GM21367 (cell line): Measurements from ENCODE around the gene LRPAP1.
"Not testable (repeated sequence)": the region's sequence is repeated elsewhere in the genome, so short reads cannot be mapped to it uniquely, and the experiment has no call there.

Source experiments
- ATAC-seq: cut with Tn5 transposase; IDR thresholded peaks from one replicate; pipeline ENCODE4 v1.9.1; 2021; ENCODE audit not compliant: unreplicated experiment

The LRPAP1 gene

DNA sequence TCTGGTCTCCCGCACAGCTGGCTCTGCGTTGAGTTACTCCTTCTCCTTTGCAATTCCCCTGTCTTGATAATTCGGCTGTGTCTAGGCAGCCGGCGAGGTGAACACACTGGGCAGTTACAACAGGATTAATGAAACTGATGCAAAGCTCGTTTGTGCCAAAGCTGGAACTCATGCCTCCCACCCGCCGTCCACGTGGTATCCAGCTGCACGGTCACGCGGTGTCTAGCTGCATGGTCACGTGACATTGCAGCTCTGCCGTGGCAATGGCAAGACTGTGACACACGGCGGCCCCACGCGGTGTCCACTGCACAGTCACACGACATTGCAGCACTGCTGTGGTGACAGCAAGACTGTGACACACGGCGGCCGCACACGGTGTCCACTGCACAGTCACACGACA lies 31.2 kb upstream of the LRPAP1 start:
- no peak for ATAC-seq

DNA sequence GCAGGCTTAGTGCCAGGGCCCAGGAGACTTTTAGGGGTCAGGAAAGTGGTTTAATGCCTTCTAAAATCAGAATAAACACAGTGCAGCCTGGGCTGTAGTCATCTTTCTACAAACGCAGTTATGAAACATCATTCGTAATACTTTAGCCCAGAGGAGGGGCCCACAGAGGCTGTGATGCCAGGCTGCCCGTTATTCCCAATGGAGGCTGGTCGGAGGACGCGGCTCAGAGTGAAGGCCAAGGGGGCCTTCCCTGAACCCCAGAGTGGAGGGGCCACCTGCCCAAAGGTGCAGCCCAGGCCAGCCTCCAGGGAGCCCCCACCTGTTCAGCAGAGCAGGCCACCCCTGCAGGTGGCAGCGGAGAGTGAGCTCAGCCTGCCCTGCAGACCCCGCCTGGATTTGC lies 29.9 kb upstream of the LRPAP1 start:
- not testable (repeated sequence) for ATAC-seq

DNA sequence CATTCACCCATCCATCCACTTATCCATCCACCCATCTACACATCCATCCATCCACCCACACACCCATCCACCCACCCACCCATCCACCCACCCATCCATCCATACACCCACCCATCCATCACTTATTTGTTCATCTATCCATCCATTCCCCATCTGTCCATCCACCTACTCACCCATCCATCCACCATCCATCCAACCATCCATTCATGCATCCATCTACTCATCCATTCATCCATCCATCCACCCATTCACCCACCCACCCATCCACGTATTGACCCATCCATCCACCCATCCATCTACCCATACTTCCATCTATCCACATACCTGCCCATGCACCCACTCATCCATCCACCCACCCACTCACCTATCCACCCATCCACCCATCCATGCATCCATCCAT lies 28.2 kb upstream of the LRPAP1 start:
- ATAC-seq, result not testable (repeated sequence)

DNA sequence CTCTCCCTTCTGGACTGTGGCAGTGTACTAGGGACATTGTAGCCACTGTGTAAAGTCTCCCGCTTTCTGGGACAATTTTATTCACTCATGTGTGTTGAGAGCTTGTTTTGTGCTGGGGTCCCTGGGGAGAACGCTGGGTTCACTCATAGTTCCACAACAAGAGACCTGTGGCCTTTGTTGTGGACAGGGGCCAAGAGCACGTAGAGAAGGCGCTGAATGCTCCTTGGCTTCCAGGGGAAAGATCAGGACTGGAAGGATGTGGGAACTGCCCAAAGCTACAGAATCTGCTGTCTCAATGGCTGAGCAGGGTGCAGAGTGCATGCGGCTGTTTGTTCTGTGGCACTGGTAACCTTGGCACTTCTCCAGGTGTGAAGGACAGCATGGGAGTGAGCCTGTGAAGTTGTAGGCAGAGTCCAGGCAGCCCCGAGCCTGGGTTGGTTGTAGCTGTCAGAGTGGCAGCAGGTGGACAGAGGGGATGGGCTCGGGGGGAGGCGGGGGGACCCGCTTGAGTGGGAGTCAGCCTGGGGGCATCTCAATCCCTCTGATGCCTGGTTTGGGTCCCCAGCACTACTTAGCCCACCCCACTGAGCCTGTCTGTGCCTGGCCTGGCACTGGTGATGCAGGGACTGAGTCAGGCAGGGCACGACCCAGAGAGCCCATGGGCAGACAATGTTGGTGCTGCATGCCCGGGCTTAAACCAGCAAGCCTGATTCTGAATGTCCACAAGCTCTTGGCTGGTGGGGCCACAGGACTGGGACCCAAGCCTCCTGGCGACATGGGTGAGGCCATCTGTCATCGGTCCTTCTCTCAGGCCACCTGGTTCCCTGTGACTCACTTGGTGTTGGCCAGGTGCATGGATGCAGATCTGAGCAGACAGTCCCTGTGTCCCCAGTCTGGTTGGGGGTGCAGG lies 27.4 kb upstream of the LRPAP1 start:
- ATAC-seq, result not testable (repeated sequence)

DNA sequence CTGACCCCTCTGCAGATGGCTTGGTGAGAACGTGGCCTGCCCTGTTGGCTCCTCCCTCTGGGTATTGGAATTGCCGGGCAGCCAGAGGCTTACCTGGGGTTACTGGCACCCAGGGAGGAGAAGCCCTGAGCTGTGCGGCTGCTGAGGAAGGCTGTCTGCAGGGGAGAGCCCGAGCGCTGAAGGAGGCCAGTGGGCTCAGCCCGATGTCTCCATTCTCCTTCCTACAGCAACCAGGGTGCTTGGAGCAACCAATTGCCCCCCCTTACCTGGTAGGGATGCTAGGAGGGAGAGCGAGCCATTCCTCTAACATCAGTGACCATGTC lies 26.3 kb upstream of the LRPAP1 start:
- ATAC-seq, result not testable (repeated sequence)

DNA sequence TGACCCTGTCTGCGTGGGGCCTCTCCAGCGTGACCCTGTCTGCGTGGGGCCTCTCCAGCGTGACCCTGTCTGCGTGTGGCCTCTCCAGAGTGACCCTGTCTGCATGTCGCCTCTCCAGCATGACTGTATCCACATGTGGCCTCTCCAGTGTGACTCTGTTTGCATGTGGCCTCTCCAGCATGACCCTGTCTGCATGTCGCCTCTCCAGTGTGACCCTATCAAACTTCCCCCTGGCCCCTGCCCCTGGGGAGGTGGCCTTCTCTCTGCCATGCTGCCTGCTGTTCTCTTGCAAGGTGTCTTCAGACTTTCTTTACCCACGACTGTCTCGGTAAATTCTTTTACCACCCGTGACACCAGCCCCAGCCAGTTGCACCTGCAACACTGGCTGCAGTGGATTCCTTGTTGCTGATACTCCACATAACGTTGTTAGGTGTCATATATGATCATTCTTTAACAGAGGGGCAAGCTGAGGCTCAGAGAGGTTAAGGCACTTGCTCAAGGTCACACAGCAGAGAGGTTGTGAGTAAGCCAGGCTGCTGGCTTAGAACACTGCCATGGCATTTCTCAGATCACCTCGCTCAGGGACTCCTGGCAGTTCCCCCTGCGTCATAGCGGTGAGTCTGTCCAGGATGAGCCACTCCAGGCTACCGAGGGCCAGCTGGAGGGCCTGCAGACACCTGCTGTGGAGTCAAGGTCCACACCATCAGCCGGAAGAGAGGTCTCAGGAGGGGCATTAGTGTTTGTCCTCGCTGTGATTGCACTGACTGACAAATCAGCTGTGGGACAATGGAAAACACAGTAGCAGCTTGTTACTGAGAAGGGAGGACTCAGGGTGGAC lies 25.7 kb upstream of the LRPAP1 start:
- ATAC-seq, result not testable (repeated sequence)

DNA sequence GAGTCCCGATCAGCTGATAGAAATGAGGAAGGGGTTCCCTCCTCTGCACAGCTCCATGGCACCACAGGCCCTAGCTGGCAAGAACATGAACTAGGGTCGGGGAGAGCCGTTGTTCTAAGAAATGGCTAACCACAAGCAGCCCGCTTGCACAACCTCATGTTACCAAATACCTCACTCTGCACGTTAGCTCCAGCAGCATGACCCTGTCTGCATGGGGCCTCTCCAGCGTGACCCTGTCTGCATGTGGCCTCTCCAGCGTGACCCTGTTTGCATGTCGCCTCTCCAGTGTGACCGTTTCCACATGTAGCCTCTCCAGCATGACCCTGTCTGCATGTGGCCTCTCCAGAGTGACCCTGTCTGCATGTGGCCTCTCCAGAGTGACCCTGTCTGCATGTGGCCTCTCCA lies 24.9 kb upstream of the LRPAP1 start:
- not testable (repeated sequence) for ATAC-seq

DNA sequence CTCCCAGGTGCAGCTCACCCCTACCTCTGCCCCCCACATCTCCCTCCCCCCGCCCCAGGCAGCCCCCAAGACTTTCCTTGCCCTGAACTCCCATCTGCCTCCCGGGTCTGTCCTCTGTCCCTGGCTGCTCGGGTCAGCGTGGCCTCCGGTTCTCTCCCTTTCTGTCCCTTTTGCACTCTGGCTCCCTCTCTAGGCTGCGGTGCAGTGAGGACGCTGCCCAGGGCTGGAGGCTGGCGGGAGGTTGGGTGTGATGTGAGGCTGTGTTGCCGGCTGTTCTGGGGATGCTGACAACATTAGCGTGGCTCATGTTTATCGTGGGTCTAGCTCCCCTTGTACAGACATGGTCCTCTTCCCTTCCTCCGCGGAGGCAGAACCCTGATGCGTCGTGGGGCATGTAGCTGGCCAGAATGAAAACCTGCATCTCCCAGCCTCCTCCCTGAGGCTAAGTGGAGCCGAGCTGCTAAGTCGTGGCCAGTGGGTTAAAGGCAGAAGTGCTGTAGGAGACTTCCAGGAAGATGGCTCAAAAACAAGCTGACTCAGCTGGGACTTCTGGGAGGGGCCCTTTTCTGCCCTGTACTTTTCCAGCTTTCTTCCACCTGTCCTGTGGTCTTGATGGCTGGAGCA lies 24.1 kb upstream of the LRPAP1 start:
- not testable (repeated sequence) for ATAC-seq

DNA sequence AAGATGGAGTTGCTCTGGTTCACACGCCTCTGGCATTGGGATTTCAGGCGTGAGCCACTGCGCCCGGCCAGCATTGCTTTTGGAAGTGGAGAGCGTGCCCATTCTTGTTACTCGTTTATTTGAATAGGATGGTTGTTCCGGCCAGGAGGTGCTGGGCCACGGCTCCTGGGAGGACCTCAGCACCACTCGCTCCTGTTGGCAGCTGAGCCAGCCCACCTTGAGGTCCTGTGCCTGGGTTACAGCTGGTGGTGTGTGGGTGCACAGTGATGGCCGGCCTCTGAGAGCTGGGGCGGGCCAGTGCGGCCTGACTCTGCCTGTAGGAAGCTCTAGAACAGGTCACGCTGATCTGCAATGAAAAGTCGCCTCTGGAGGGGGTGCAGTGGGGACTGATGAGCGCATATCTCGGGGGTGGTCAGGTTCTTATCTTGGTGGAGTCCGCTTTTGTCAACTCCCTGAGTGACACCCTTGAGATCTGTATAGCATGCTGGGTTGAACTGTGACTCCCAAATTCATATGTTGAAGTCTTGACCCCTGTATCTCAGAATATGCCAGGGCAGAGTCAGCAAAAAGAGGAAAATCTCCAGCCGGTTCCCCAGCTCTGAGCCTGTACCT lies 23.3 kb upstream of the LRPAP1 start:
- ATAC-seq, result not testable (repeated sequence)

DNA sequence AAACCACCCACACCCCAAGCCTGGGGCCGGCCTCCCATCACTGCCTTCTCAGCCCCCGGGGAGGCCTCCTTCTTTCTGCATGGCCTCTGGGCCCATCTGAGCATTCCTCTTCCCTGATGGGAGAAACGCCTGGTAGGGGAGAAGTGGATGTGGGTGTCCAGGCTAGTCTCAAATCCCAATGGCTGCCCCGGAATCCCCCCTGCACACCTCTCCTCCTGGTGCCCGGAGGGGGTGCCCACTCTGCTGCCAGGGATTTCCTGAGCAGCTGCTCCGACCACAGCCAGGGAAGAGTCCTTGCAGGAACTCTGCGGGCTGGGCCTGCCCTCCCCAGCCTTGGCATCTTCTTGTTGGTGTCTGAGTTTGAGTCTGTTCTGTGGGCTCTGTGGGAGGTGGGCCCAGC lies 19.1 kb upstream of the LRPAP1 start:
- not testable (repeated sequence) for ATAC-seq

DNA sequence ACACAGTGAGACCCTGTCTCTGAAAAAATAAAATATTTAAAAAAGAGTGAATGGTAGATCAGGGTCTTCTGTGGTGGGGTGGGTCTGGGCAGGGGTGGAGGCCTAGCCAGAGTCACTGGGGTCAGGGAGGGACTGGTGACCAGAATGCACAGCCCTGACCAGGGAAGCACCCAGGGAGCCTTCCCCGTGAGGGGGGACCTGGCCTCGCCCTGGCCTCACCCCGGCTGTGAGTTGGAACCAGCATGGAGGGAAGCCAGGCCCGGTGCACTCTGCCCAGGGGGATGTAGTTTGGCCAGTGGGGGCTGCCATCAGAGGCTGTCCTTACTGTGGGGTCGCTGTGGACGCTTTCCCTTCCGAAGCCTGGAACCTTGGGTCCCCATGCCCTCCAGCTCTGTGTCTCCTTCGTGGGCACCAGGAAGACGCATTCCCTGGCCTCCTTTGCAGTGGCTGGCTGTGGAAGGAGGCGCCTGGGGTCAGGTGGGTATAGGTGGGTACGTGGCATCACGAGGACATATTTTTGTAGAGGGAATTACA lies 18.6 kb upstream of the LRPAP1 start:
- ATAC-seq, result not testable (repeated sequence)

DNA sequence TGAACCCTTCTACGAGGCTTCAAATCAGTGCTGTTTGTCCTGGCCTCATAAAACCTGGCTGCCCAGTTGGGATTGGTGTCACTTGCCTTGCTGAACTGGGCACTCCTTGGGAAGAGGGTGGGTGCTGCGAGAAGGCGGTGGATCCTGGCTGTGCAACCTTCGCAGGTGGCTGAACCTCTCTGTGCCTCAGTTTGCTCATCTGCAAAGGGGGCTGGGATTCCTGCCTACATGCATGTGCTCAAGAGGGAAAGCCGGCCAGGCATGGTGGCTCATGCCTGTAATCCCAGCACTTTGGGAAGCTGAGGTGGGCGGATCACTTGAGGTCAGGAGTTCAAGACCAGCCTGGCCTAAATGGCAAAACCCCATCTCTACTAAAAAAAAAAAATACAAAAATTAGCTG lies 17.8 kb upstream of the LRPAP1 start:
- ATAC-seq, result not testable (repeated sequence)

DNA sequence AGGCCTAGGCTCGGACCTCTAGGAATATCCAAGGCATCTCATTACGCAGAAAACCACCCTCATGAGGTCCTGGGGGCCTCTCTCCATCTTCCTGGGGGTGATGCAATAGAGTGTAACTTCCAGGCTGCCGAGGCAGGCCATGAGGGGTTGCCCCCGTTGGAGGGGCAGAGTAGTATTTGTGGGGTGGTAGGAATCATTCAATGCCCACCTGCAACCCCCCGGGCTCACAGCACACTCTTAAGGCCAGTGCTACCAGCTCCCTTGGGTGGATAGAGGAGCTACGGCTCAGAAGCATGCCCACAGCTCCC lies 17.4 kb upstream of the LRPAP1 start:
- not testable (repeated sequence) for ATAC-seq

DNA sequence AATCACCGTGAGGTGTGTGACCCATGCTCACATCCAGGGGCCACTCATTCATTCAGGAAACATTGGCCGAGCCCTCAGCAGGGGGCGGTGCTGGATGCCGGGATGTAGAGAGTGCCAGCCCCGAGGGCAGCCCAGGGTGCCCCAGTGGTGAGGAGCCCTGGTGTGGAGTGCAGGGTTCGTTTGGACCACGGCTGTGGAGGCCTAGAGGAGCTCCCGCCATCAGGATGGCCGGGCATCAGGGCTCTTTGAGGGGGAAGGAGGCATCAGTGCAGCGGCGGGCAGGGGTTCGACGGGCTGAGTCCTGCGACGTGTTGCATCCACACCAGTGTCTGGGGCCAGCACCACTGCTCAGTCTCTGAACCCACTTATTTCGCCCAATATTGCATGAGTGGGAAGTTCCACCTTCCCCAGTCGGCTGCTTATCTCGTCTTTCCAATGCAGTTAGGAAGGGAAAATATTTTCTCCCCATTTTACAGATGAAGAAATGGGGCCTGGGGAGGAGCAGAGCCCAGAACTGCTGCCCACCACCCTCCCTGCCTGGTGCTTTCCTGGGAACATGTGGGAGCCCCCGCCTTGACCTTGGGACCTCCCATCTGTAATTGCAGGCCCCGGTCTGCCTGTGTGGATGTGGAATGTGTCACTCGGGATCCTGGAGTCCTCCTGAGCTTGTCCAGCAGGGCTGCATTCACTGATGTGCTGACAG lies 16.9 kb upstream of the LRPAP1 start:
- ATAC-seq, result not testable (repeated sequence)

DNA sequence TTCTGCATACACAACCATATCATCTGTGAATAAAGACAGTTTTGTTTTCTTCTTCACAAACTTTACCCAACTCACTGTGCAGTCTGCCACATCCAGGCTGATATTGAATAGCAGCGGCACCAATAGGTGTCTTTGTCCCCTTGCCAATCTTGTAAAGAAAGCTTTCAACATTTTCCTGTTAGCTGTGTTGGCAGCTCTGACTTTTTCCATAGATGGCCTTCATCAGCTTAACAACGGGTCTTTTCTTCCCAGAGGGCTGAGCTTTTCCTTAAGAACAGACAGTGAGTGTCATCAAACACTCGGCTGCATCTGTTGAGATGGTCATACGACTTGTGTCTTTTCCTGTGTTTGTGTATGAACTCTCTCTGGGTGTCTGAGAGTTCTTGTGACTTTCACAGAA lies 14.5 kb upstream of the LRPAP1 start:
- ATAC-seq, result not testable (repeated sequence)

DNA sequence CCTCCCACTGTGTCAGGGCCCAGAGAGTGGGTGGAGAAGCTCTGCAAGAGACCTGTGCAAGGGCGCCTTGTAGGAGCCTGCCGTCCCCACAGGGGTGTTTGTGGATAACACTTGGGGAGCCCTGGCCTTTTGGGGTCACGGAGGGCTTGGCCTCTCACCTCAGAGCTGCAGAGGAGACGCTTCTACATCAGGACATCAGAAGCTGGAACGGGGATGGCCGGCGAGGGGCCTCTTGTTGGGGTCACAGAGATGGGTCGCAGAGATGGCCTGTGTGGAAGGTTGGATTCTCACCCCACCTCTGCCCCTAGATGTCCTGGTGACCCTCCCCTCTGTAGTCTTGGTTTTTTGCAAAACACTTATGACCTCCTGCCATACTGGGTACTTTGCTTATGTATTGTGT lies 13.1 kb upstream of the LRPAP1 start:
- ATAC-seq, result not testable (repeated sequence)

DNA sequence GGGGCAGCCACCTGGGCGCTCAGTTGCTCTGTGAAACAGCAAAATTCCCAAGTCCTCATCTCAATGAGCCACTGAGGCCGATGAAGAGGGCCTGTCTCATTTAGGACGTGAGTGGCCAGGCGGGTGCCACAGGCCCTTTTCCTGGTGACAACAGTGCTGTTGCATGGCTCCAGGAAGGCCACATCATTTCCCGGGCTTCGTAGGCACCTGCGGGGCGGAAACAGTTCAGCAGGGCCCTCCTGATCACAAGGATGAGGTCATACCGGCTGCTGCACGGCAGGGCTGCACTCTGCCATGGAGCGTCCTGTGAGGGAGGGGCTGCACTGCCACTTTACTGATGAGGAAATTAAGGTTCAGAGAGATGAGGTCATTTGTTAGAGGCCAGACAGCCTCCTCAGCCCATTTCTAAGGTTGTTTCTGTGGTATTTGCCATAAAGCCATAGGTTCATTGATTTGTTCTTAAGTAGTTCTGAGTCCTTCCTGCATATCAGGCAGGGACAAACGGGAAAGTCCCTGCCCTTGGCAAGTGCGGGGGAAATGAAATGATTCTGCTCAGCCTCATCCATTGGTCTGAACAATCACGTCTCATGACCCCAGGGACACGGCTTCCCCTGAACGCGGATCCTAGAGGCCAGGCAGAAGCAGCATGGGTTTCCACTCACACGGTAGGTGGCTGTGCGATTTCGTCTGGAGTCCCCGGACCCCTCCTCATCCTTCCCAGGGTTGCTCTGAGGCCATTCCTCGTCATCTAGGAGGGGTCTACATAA lies 12.2 kb upstream of the LRPAP1 start:
- not testable (repeated sequence) for ATAC-seq

DNA sequence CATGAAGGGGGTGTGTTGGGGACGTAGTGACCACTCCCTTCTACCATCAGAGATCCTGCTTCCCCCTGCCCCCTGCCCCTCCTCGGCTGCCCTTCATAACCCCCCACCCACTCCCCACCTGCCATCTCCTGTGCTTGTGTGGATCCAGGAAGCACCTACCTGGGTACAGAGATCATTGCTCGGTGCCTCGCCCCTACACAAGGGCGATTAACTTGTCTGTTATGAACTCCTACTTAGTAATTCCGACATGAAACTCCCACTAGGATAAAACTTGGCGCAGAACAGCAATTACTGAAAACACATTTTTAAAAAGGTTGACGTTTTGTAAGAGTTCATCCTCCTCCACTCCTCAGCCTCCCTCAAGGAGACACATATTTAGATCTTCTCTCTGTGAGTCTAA lies 11.2 kb upstream of the LRPAP1 start:
- not testable (repeated sequence) for ATAC-seq

DNA sequence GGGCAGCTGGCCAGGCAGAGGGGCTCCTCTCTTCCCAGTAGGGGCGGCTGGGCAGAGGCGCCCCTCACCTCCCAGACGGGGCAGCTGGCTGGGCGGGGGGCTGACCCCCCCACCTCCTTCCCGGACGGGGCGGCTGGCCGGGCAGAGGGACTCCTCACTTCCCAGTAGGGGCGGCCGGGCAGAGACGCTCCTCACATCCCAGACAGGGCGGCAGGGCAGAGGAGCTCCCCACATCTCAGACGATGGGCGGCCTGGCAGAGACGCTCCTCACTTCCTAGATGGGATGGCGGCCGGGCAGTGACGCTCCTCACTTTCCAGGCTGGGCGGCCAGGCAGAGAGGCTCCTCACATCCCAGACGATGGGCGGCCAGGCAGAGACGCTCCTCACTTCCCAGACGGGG lies 6.7 kb upstream of the LRPAP1 start:
- not testable (repeated sequence) for ATAC-seq

DNA sequence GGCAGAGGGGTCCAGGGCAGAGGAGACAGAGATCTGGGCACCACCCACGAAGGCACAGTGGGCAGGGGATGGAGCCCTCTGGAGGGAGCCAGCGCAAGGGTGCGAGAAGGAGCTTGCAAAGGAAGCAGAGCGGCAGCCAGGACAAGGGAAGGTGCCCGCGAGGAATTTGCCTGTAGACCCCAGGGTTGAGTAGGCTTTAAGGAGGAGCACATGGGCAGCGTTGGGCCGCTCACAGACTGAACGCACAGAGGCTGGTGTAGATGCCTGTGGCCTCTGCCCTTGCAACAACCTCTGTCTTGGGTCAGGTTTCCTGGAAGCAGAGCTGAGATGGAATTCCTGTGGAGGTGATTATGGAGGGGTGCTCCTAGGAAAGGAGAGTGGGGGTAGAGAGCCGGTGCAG lies 3.6 kb upstream of the LRPAP1 start:
- not testable (repeated sequence) for ATAC-seq
